Mucosa of gallbladder (tissue), 1 donor: ENCODE measurements around the gene RBP2. TPM values are rescaled to one million over a fixed set of nuclear protein-coding genes. Genes with fewer than 3 reads are reported as not detected.

Experiments used
- total RNA-seq: library from RNA; stranded (reverse); gene quantifications from one replicate; pipeline ENCODE4 v1.2.1, GENCODE V29; 2021
- donor health status: DM: no; HTN: no; CAD: no.

Gene RBP2
- total RNA-seq, 1 donor from 2014 or later, result 12.2 TPM

Other genes starting within 250 kb of the RBP2 start
- gene MRPS22, start 132.5 kb downstream of the RBP2 start, total RNA-seq, result 27.4 TPM
- gene COPB2, start 86.9 kb downstream of the RBP2 start, total RNA-seq, result 138 TPM
- gene RBP1, start 63.2 kb upstream of the RBP2 start, total RNA-seq, result 279 TPM
- 5.9 TPM for gene NMNAT3, start 201.5 kb upstream of the RBP2 start, total RNA-seq